HG03575 (cell line): ENCODE results near the gene IQUB.
"Not testable (repeated sequence)": the region's sequence is repeated elsewhere in the genome, so short reads cannot be mapped to it uniquely, and the experiment has no call there.

Experiments
- ATAC-seq: cut with Tn5 transposase; IDR thresholded peaks from one replicate; pipeline ENCODE4 v1.9.1; 2021; ENCODE audit not compliant: unreplicated experiment, insufficient number of reproducible peaks, low FRiP score; ENCODE audit errors: extremely low read depth

IQUB gene

GRCh38 chr7:123435080-123435700, 99.2 kb downstream of the IQUB start:
- no peak for ATAC-seq

GRCh38 chr7:123433665-123434064, 100.7 kb downstream of the IQUB start:
- no peak for ATAC-seq

- no peak for ATAC-seq
Observed at GRCh38 chr7:123432601-123433000, 101.8 kb downstream of the IQUB start.

GRCh38 chr7:123431075-123431614, 103.2 kb downstream of the IQUB start:
- ATAC-seq = no peak

- no peak for ATAC-seq
Observed at GRCh38 chr7:123425246-123425645, 109.1 kb downstream of the IQUB start.

- no peak for ATAC-seq
Observed at GRCh38 chr7:123424463-123424862, 109.9 kb downstream of the IQUB start.

- ATAC-seq = no peak
Observed at GRCh38 chr7:123423622-123424021, 110.8 kb downstream of the IQUB start.

- no peak for ATAC-seq
Observed at GRCh38 chr7:123417580-123417979, 116.8 kb downstream of the IQUB start.

GRCh38 chr7:123415625-123416024, 118.8 kb downstream of the IQUB start:
- no peak for ATAC-seq

- no peak for ATAC-seq
Observed at GRCh38 chr7:123410273-123410904, 124.0 kb downstream of the IQUB start.

GRCh38 chr7:123407951-123408350, 126.4 kb downstream of the IQUB start:
- ATAC-seq = not testable (repeated sequence)
